PC-3 (cell line): ENCODE measurements around the gene ADTRP. TPM values are rescaled to one million over a fixed set of nuclear protein-coding genes. Genes with fewer than 3 reads are reported as not detected.
A peak's percentile ranks its signal among the peaks of the same experiment; 100 is the strongest.

ENCODE experiments used
- ATAC-seq: fragments of 200-7000 bp; cut with Tn5 transposase; 2 replicates; pipeline ENCODE4 v1.9.1; 2020; ENCODE audit warnings: mild to moderate bottlenecking, moderate library complexity
- BruUV-seq: library from RNA; stranded (reverse); fragments of 400-500 nt; replicated peaks from 2 replicates; lab custom pipeline; 2021; lab: Mats Ljungman, UMichigan
- CTCF ChIA-PET: fragments of 300-600 bp; sonication (Branson Sonifier 250); formaldehyde crosslinking; loops from one replicate; lab custom pipeline; 2022; ENCODE audit warnings: antibody characterized with exemption; lab: Charles Lee
- POLR2A ChIA-PET: fragments of 300-600 bp; sonication (Branson Sonifier 250); formaldehyde crosslinking; loops from one replicate; lab custom pipeline; 2022; ENCODE audit warnings: antibody characterized with exemption; ENCODE audit not compliant: unreplicated experiment; lab: Charles Lee
- DNase-seq: peaks from one replicate; pipeline ENCODE4 v3.0.0-alpha.2; 2015
- H2AFZ ChIP-seq: fragments of 300-600 bp; sonication (generic); 2 replicates; pipeline ENCODE4 v1.6.0; 2016; ENCODE audit warnings: antibody characterized with exemption, low read length
- H3F3A ChIP-seq: fragments of 300-600 bp; sonication (generic); one replicate; pipeline ENCODE4 v1.6.0; 2017; ENCODE audit warnings: antibody characterized with exemption, low read length, control low read depth, mild to moderate bottlenecking; ENCODE audit not compliant: unreplicated experiment
- H3K27ac ChIP-seq: fragments of 300-600 bp; sonication (generic); 2 replicates; pipeline ENCODE4 v1.5.1; 2016; ENCODE audit warnings: mild to moderate bottlenecking, low read length
- H3K27me3 ChIP-seq: fragments of 300-600 bp; sonication (generic); 2 replicates; pipeline ENCODE4 v1.6.1; 2016; ENCODE audit warnings: low read length, mixed read lengths
- H3K36me3 ChIP-seq: fragments of 300-600 bp; sonication (generic); 2 replicates; pipeline ENCODE4 v1.6.1; 2016; ENCODE audit warnings: low read depth, mixed run types, low read length, mixed read lengths
- H3K4me1 ChIP-seq: fragments of 300-600 bp; sonication (generic); 2 replicates; pipeline ENCODE4 v1.5.1; 2016; ENCODE audit warnings: low read length; ENCODE audit not compliant: insufficient read depth
- H3K4me2 ChIP-seq: fragments of 300-600 bp; sonication (generic); 2 replicates; pipeline ENCODE4 v1.6.0; 2016; ENCODE audit warnings: low read length
- H3K4me3 ChIP-seq: fragments of 300-600 bp; sonication (generic); 2 replicates; pipeline ENCODE4 v1.5.1; 2016; ENCODE audit warnings: mild to moderate bottlenecking, low read length, mixed read lengths
- H3K79me2 ChIP-seq: fragments of 300-600 bp; sonication (generic); 2 replicates; pipeline ENCODE4 v1.6.1; 2017; ENCODE audit warnings: low read length, mixed read lengths
- H3K9ac ChIP-seq: fragments of 300-600 bp; sonication (generic); 2 replicates; pipeline ENCODE4 v1.6.0; 2016; ENCODE audit warnings: mild to moderate bottlenecking, low read length
- H3K9me2 ChIP-seq: fragments of 300-600 bp; sonication (generic); replicated peaks from 2 replicates; pipeline ENCODE4 v1.6.1; 2016; ENCODE audit warnings: mixed run types, low read length, mixed read lengths
- H3K9me3 ChIP-seq: fragments of 300-600 bp; sonication (generic); 2 replicates; pipeline ENCODE4 v1.6.1; 2016; ENCODE audit warnings: low read length, mixed read lengths
- H4K20me1 ChIP-seq: fragments of 300-600 bp; sonication (generic); 2 replicates; pipeline ENCODE4 v1.6.1; 2016; ENCODE audit warnings: low read length, mixed read lengths
- EZH2 ChIP-seq: fragments of 300-600 bp; sonication (generic); IDR thresholded peaks from one replicate; pipeline ENCODE4 v1.6.1; 2017; ENCODE audit warnings: antibody characterized with exemption, mild to moderate bottlenecking, low read length; ENCODE audit not compliant: unreplicated experiment
- EZH2phosphoT487 ChIP-seq: fragments of 300-600 bp; sonication (generic); IDR thresholded peaks from 2 replicates; pipeline ENCODE4 v1.6.1; 2018; ENCODE audit warnings: mild to moderate bottlenecking, antibody characterized with exemption, low read length, borderline replicate concordance
- intact Hi-C: fragments of 100-400 bp; cut with micrococcal nuclease; formaldehyde crosslinking; loops from 2 replicates; pipeline ENCODE4 v1.9.0; 2023
- total RNA-seq: library from RNA; depleted of rRNA; stranded (reverse); fragments of >200 nt; gene quantifications from 2 replicates; pipeline ENCODE4 v1.2.3, GENCODE V29; 2014
- TF ChIP-seq, protein P1 (sequence below): fragments of 300-600 bp; sonication (generic); conservative IDR thresholded peaks from 2 replicates; pipeline ENCODE4 v1.5.1; 2017; ENCODE audit warnings: antibody characterized with exemption, low read depth, mild to moderate bottlenecking, low read length

Gene ADTRP
- total RNA-seq, 1 experiment from 2014 or later, result not detected

DNA sequence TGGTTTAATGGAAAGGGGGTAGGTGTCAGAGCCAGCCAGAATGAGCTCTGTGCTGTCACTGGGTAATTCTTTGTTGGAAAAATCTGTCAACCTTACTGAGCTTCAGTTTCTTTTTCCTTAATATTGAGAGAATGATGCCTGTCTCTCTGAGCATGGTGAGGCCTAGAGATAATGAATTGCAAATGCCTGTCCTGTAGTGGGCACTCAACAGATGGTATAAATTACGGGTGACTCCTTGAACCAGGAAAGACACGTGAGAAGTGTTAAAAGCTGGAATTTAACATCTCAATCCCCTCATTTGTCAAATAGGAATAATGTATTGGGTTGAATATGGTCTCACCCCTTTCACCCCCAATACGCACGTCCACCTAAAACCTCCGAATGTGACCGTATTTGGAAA is 74.9 kb downstream of the ADTRP start:
- no peak for ATAC-seq
- ChIA-PET POLR2A (no interaction called here), CTCF (no interaction called here)
- TF ChIP-seq, protein P1, sequence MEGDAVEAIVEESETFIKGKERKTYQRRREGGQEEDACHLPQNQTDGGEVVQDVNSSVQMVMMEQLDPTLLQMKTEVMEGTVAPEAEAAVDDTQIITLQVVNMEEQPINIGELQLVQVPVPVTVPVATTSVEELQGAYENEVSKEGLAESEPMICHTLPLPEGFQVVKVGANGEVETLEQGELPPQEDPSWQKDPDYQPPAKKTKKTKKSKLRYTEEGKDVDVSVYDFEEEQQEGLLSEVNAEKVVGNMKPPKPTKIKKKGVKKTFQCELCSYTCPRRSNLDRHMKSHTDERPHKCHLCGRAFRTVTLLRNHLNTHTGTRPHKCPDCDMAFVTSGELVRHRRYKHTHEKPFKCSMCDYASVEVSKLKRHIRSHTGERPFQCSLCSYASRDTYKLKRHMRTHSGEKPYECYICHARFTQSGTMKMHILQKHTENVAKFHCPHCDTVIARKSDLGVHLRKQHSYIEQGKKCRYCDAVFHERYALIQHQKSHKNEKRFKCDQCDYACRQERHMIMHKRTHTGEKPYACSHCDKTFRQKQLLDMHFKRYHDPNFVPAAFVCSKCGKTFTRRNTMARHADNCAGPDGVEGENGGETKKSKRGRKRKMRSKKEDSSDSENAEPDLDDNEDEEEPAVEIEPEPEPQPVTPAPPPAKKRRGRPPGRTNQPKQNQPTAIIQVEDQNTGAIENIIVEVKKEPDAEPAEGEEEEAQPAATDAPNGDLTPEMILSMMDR, result no peak
- TF ChIP-seq EZH2 (no peak), EZH2phosphoT487 (no peak)
- BruUV-seq, result no TSS peak
- H3K4me1 ChIP-seq, result peaks cover 15% of the 10 kb centered on the region
- no peaks in the 10 kb centered on the region for H3K9me2 ChIP-seq
- H3K36me3 ChIP-seq, result no peaks in the 10 kb centered on the region
- H3K4me2 ChIP-seq, result no peak overlapping the region
- H3K4me3 ChIP-seq, result no peak overlapping the region
- no peaks in the 10 kb centered on the region for H3K9me3 ChIP-seq
- no peak overlapping the region for H3K9ac ChIP-seq
- no peak overlapping the region for H2AFZ ChIP-seq
- intact Hi-C loops, result loop anchor here (10.0 kb wide), 1 partner anchor 151 kb away; no protein-coding TSS in a partner anchor
- H3K27ac ChIP-seq, result no peak overlapping the region
- H3K27me3 ChIP-seq, result no peaks in the 10 kb centered on the region
- no peaks in the 10 kb centered on the region for H3K79me2 ChIP-seq
- H4K20me1 ChIP-seq, result no peaks in the 10 kb centered on the region
- H3F3A ChIP-seq, result no peaks in the 10 kb centered on the region
- DNase-seq, result no peak

DNA sequence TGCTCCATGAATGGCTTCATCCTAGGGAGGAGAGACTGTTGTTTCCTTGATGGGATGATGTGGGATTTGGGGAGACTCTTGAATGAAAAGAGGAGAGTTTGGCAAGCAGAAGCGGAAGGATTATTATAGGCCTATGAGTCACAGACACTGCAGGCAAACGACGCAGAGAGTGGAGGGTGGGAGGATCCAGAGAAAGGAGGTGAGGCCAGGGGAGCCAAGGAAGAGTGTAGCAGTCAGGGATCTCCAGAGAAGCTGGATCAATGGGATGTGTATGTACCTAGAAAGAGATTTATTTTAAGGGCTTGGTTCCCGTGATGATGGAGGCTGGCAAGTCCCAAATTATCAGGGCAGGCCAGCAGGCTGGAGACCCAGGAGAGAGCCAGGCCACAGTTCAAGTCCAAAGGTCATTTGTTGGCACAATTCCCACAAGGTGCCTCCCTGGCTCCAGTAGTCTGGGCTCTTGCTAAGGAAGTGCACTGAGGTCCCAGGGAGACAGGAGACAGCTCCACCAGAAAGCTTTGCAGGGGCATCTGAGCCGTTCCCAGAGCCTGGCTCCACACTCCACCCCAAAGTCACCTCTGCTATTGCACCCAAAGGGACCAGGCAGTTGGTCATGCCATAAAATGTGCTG is 76.0 kb downstream of the ADTRP start:
- H3K27me3 ChIP-seq, result no peaks in the 10 kb centered on the region
- no peak overlapping the region for H3K4me3 ChIP-seq
- H3K9me2 ChIP-seq, result no peaks in the 10 kb centered on the region
- intact Hi-C loops, result loop anchor here (10.0 kb wide), 1 partner anchor 152 kb away; no protein-coding TSS in a partner anchor
- H3K9ac ChIP-seq, result no peak overlapping the region
- POLR2A ChIA-PET, result no interaction called here
- H3K36me3 ChIP-seq, result no peaks in the 10 kb centered on the region
- H2AFZ ChIP-seq, result no peak overlapping the region
- H3K79me2 ChIP-seq, result no peaks in the 10 kb centered on the region
- peak overlapping the region; percentile 12; the same call in 1 of the 2 replicates for H3K27ac ChIP-seq
- 0 out of 2 replicates have a peak overlapping the region, but pooled peaks have one; percentile 9 for H3K4me2 ChIP-seq
- no TSS peak for BruUV-seq
- H3F3A ChIP-seq, result no peaks in the 10 kb centered on the region
- H3K4me1 ChIP-seq, result peaks cover 15% of the 10 kb centered on the region
- H4K20me1 ChIP-seq, result no peaks in the 10 kb centered on the region
- no peaks in the 10 kb centered on the region for H3K9me3 ChIP-seq
- DNase-seq, result peak; percentile 66
- TF ChIP-seq, protein P1, result no peak
- TF ChIP-seq EZH2 (no peak), EZH2phosphoT487 (no peak)
- peak; percentile 96 for ATAC-seq
- CTCF ChIA-PET, result no interaction called here

DNA sequence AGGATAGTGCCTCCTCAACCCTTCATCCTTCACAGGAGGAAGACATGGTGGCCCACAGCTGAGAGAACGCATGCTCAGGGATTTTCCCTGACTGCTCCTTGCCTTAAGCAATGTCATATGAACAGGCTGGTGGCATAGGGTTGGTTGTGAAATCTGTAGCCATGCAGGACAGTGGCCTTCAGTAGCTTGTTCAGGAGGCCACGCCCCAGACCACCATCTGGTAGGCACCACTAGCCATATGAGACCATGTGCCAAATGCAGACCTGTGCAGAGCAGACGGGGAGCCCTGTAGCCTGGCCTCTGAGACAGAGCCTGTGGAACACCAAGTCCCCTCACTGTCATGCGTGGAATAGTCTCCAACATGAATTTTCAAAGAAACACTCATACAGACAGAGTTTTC is 76.5 kb downstream of the ADTRP start:
- Histone ChIP-seq H3K4me3 (no peak overlapping the region), H4K20me1 (no peaks in the 10 kb centered on the region), H3K27ac (peak overlapping the region; percentile 12; the same call in 1 of the 2 replicates), H3K36me3 (no peaks in the 10 kb centered on the region), H3K4me1 (peaks cover 15% of the 10 kb centered on the region), H2AFZ (no peak overlapping the region), H3K79me2 (no peaks in the 10 kb centered on the region), H3K9me3 (no peaks in the 10 kb centered on the region), H3K9ac (no peak overlapping the region), H3F3A (no peaks in the 10 kb centered on the region), H3K4me2 (no peak overlapping the region), H3K27me3 (no peaks in the 10 kb centered on the region), H3K9me2 (no peaks in the 10 kb centered on the region)
- BruUV-seq, result no TSS peak
- DNase-seq (no peak), ATAC-seq (no peak; the same call in 1 of the 2 replicates)
- ChIA-PET CTCF (no interaction called here), POLR2A (no interaction called here)
- no peak for TF ChIP-seq EZH2phosphoT487
- TF ChIP-seq, protein P1, result no peak
- TF ChIP-seq EZH2, result no peak
- intact Hi-C loops, result loop anchor here (10.0 kb wide), 1 partner anchor 153 kb away; no protein-coding TSS in a partner anchor
